Left lung (tissue), 10 donors: Measurements from ENCODE around the gene IL18R1. TPM values are rescaled to one million over a fixed set of nuclear protein-coding genes. Genes with fewer than 3 reads are reported as not detected.

Experiments
- ATAC-seq: fragments of 200-7000 bp; cut with Tn5 transposase; one replicate; pipeline ENCODE4 v1.9.1; 2020; ENCODE audit warnings: moderate library complexity
- DNase-seq, 4 donors: peaks; one replicate each; pipeline ENCODE4 v3.0.0-alpha.2; 2013 to 2020
- H3K27ac ChIP-seq, 2 donors: fragments of 200-600 bp; sonication (generic) in 1 of 2; one replicate each; pipeline versions ENCODE4 v1.5.0 to v1.8.0; 2020 to 2021
- H3K27me3 ChIP-seq, 2 donors: fragments of 200-600 bp; sonication (generic) in 1 of 2; one replicate each; pipeline versions ENCODE4 v1.5.0 to v1.8.0; 2020 to 2021
- H3K36me3 ChIP-seq, 2 donors: fragments of 200-600 bp; sonication (generic) in 1 of 2; one replicate each; pipeline versions ENCODE4 v1.5.0 to v1.8.0; 2020 to 2021
- H3K4me1 ChIP-seq, 2 donors: fragments of 200-600 bp; one replicate each; pipeline ENCODE4 v1.8.0; 2021
- H3K4me3 ChIP-seq, 2 donors: fragments of 200-600 bp; sonication (generic) in 1 of 2; one replicate each; pipeline versions ENCODE4 v1.5.0 to v1.8.0; 2020 to 2021; ENCODE audit warnings: mild to moderate bottlenecking in 1 of 2
- H3K9me3 ChIP-seq, 2 donors: fragments of 200-600 bp; sonication (generic) in 1 of 2; one replicate each; pipeline versions ENCODE4 v1.5.0 to v1.8.0; 2020 to 2021
- CTCF ChIP-seq, 2 donors: fragments of 200-600 bp; sonication (generic) in 1 of 2; IDR thresholded peaks; one replicate each; pipeline versions ENCODE4 v1.5.0 to v1.8.0; 2021; ENCODE audit warnings: antibody characterized with exemption in 2 of 2
- intact Hi-C, 2 donors: fragments of 100-400 bp; cut with DNase I; formaldehyde crosslinking; loops; one replicate each; pipeline versions ENCODE4 v1.11.2 to v1.14.2; 2022
- polyA plus RNA-seq, 6 donors: library from polyadenylated mRNA; unstranded; fragments of 120-200 nt; gene quantifications; one replicate each; pipeline ENCODE4 v1.2.1, GENCODE V29; 2013; ENCODE audit not compliant: insufficient read length in 6 of 6
- total RNA-seq, 2 donors: library from RNA; stranded (reverse); fragmentation: NEBNext Ultra II Directional; extraction: Animal tissue kit (Norgen Biotek cat#: 25700); gene quantifications; one replicate each; pipeline ENCODE4 v1.2.1, GENCODE V29; 2021
- donor health status: DM: no; HTN: yes; CAD: no.
- donor health status: DM: no; HTN: no; CAD: no.

IL18R1 gene
- total and polyA plus RNA-seq, 8 donors: 2.2 to 35.6 (median 4.0) TPM

- Histone ChIP-seq H3K27ac (no peak overlapping the region), H3K27me3 (no peaks in the 10 kb centered on the region), H3K4me1 (peaks cover 0 to 28% of the 10 kb centered on the region in 2 donors), H3K36me3 (peaks cover 0 to 41% of the 10 kb centered on the region in 2 donors), H3K4me3 (no peak overlapping the region), H3K9me3 (peaks cover 0 to 16% of the 10 kb centered on the region in 2 donors)
- TF ChIP-seq CTCF (IDR thresholded peaks at IDR 0.05): no peak
- ATAC-seq (no peak), DNase-seq (no peak)
- intact Hi-C loops: no loop called here
Measured at GRCh38 chr2:102361632-102362241, 6.1 kb downstream of the IL18R1 start.

- no peak for DNase-seq
- H3K36me3 ChIP-seq: peaks cover 0 to 55% of the 10 kb centered on the region in 2 donors
- H3K27me3 ChIP-seq: no peaks in the 10 kb centered on the region
- H3K27ac ChIP-seq: no peak overlapping the region
- ATAC-seq: no peak
- no peak for TF ChIP-seq CTCF (IDR thresholded peaks at IDR 0.05)
- H3K9me3 ChIP-seq: peaks cover 0 to 20% of the 10 kb centered on the region in 2 donors
- intact Hi-C loops: no loop called here
- no peak overlapping the region for H3K4me3 ChIP-seq
- H3K4me1 ChIP-seq: peaks cover 0 to 3% of the 10 kb centered on the region in 2 donors
Measured at GRCh38 chr2:102365763-102366162, 10.2 kb downstream of the IL18R1 start.

GRCh38 chr2:102366406-102367112, 11.0 kb downstream of the IL18R1 start:
- H3K4me1 ChIP-seq: peaks cover 0 to 3% of the 10 kb centered on the region in 2 donors
- no peaks in the 10 kb centered on the region for H3K27me3 ChIP-seq
- no peak for TF ChIP-seq CTCF (IDR thresholded peaks at IDR 0.05)
- no peak overlapping the region for H3K4me3 ChIP-seq
- intact Hi-C loops: no loop called here
- peaks cover 0 to 55% of the 10 kb centered on the region in 2 donors for H3K36me3 ChIP-seq
- no peak overlapping the region for H3K27ac ChIP-seq
- no peak for DNase-seq
- H3K9me3 ChIP-seq: peaks cover 0 to 20% of the 10 kb centered on the region in 2 donors
- no peak for ATAC-seq

- H3K27me3 ChIP-seq: no peaks in the 10 kb centered on the region
- DNase-seq: no peak
- intact Hi-C loops: no loop called here
- H3K4me3 ChIP-seq: no peak overlapping the region
- peaks cover 0 to 55% of the 10 kb centered on the region in 2 donors for H3K36me3 ChIP-seq
- no peak overlapping the region for H3K27ac ChIP-seq
- peaks cover 0 to 20% of the 10 kb centered on the region in 2 donors for H3K9me3 ChIP-seq
- no peak for TF ChIP-seq CTCF (IDR thresholded peaks at IDR 0.05)
- no peaks in the 10 kb centered on the region for H3K4me1 ChIP-seq
- no peak for ATAC-seq
Measured at GRCh38 chr2:102367331-102367971, 11.9 kb downstream of the IL18R1 start.
